ENCODE measurements around the gene SLC39A9. TPM values are rescaled to one million over a fixed set of nuclear protein-coding genes. Genes with fewer than 3 reads are reported as not detected.

SLC39A9 gene
- total RNA-seq, 2 donors from 2014 or later: 79.7 to 83.1 TPM

DNA sequence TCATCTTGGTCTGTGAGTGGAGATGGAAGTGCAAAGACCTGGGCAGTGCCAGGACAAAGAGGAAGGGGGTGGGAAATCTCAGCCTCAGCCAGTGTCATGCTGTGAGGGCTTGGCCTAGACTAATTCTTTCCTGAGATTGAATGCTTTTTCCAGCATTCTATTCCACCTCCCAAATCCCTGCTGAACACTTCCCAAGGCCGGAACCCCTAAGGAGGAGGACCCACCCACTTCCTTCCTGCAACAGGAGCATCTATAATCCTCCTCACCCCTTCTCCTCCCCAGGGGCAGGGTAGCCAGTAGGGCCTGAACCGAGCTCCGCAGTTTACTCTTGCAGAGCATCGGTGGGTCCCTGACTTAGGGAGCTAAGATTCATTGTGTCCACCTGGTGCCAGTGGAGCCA lies 89.3 kb downstream of the SLC39A9 start:
- Histone ChIP-seq H3K27me3 (peaks cover 32% of the 10 kb centered on the region), H3K4me3 (no peak overlapping the region), H3K4me1 (peaks cover 6% of the 10 kb centered on the region), H3K27ac (no peak overlapping the region), H3K36me3 (no peaks in the 10 kb centered on the region), H3K9me3 (no peaks in the 10 kb centered on the region), H3K9ac (ENCODE audit: low read depth in 2 of 2, low read length in 2 of 2) (no peak overlapping the region)
- no peak for DNase-seq
- TF ChIP-seq, protein P1, sequence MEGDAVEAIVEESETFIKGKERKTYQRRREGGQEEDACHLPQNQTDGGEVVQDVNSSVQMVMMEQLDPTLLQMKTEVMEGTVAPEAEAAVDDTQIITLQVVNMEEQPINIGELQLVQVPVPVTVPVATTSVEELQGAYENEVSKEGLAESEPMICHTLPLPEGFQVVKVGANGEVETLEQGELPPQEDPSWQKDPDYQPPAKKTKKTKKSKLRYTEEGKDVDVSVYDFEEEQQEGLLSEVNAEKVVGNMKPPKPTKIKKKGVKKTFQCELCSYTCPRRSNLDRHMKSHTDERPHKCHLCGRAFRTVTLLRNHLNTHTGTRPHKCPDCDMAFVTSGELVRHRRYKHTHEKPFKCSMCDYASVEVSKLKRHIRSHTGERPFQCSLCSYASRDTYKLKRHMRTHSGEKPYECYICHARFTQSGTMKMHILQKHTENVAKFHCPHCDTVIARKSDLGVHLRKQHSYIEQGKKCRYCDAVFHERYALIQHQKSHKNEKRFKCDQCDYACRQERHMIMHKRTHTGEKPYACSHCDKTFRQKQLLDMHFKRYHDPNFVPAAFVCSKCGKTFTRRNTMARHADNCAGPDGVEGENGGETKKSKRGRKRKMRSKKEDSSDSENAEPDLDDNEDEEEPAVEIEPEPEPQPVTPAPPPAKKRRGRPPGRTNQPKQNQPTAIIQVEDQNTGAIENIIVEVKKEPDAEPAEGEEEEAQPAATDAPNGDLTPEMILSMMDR (IDR thresholded peaks at IDR 0.05): no peak
- intact Hi-C loops (cut with DNase I): no loop called here

DNA sequence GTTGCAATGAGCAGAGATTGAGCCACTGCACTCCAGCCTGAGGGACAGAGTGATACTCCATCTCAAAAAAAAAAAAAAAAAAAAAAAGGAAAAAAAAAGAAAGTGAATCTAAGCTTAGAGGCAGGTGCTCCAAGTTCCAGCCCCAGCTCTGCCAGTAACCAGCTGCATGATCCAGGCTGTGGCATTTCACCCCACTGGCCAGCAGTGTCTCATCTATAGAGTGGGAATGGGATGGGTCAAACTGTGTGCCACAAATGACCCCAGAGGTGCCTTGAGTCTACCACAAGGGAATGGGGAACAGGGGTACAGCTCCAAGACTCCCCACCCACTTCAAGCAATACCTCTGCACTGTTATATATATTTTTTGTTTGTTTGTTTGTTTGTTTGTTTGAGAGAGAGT lies 91.0 kb downstream of the SLC39A9 start:
- DNase-seq: no peak
- Histone ChIP-seq H3K36me3 (no peaks in the 10 kb centered on the region), H3K27ac (no peak overlapping the region), H3K4me1 (no peaks in the 10 kb centered on the region), H3K27me3 (peaks cover 19% of the 10 kb centered on the region), H3K9me3 (no peaks in the 10 kb centered on the region), H3K9ac (ENCODE audit: low read depth in 2 of 2, low read length in 2 of 2) (no peak overlapping the region), H3K4me3 (no peak overlapping the region)
- TF ChIP-seq, protein P1 (IDR thresholded peaks at IDR 0.05): no peak
- intact Hi-C loops (cut with DNase I): no loop called here

DNA sequence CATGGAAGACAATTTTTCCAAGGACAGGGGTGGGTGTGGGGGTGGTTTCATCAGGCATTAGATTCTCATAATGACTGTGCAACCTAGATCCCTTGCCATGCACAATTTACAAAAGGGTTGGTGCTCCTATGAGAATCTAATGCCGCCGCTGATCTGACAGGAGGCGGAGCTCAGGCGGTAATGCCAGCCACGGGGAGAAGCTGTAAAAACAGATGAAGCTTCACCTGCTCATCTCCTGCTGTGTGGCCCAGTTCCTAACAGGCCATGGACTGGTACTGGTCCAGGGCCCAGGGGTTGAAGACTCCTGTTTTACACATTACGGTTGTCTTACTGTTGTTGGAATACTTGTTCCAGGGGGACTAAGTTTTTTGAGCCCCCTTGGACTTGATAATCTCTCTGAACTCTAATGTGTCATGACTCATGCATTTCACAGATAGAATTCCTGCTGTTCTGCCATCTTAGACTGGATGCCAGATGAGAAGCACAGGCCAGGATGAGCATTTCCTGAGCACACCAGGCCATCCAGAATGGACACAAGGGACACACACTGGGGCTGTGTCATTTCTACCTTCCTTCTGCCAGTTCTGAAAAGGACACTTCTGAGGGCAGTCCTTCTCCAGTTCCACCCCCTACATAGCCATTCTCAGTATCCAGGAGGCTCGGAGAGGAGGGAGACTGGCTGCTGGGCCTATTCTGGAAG lies 91.9 kb downstream of the SLC39A9 start:
- intact Hi-C loops (cut with DNase I): no loop called here
- H3K27ac ChIP-seq: no peak overlapping the region
- DNase-seq: no peak
- H3K9me3 ChIP-seq: no peaks in the 10 kb centered on the region
- H3K4me3 ChIP-seq: no peak overlapping the region
- TF ChIP-seq, protein P1 (IDR thresholded peaks at IDR 0.05): no peak
- peaks cover 10% of the 10 kb centered on the region for H3K27me3 ChIP-seq
- H3K4me1 ChIP-seq: no peaks in the 10 kb centered on the region
- no peak overlapping the region for H3K9ac ChIP-seq (ENCODE audit: low read depth in 2 of 2, low read length in 2 of 2)
- H3K36me3 ChIP-seq: no peaks in the 10 kb centered on the region

DNA sequence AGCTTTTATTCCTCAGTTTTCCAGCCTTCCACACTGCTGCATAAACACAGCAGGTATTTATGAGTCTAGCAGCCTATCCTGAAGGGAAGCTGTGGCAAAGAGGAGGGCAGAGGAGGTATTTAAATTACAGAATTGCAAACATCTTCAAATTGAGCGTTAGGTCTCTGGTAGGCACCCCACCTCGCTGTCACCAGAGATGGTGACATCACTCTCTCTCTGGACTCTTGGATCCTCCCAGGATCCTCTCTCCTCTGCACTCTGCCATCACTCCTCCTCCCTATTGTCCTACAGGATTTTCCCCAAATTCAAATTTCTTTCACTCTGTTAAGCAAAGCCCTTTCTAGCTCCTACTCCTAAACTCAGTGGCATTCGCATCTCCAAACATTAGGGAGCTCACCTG lies 92.7 kb downstream of the SLC39A9 start:
- Histone ChIP-seq H3K36me3 (no peaks in the 10 kb centered on the region), H3K9me3 (no peaks in the 10 kb centered on the region), H3K4me3 (no peak overlapping the region), H3K27me3 (peaks cover 2% of the 10 kb centered on the region), H3K27ac (no peak overlapping the region), H3K4me1 (no peaks in the 10 kb centered on the region), H3K9ac (ENCODE audit: low read depth in 2 of 2, low read length in 2 of 2) (no peak overlapping the region)
- intact Hi-C loops (cut with DNase I): no loop called here
- TF ChIP-seq, protein P1 (IDR thresholded peaks at IDR 0.05): no peak
- DNase-seq: no peak

DNA sequence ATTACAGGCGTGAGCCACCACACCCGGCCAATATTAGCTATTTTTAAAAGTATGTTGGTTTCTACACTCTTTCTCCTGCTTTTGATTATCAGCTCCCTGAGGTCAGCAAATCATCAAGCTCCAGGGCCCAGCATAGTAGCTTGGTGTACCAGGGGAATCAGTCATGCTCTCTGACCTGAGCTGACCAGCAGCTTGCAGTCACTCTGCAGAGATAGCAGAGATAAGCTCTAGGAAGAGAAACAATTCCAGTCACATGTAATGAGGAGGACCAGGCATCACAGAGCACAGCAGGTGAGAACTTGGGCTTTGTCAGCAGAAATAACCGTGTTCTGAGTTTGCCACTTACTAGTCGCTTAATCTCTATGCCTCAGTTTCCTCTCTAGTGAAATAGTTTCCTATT lies 94.5 kb downstream of the SLC39A9 start:
- no peak for DNase-seq
- no peak overlapping the region for H3K9ac ChIP-seq (ENCODE audit: low read depth in 2 of 2, low read length in 2 of 2)
- no peak overlapping the region for H3K27ac ChIP-seq
- H3K4me3 ChIP-seq: no peak overlapping the region
- H3K9me3 ChIP-seq: no peaks in the 10 kb centered on the region
- H3K27me3 ChIP-seq: no peaks in the 10 kb centered on the region
- TF ChIP-seq, protein P1 (IDR thresholded peaks at IDR 0.05): no peak
- intact Hi-C loops (cut with DNase I): no loop called here
- no peaks in the 10 kb centered on the region for H3K36me3 ChIP-seq
- H3K4me1 ChIP-seq: no peaks in the 10 kb centered on the region

All from colonic mucosa (tissue), 4 donors.